ENCODE measurements around the gene OR2AK2. TPM values are rescaled to one million over a fixed set of nuclear protein-coding genes. Genes with fewer than 3 reads are reported as not detected.

OR2AK2 gene
- total RNA-seq, 2 donors from 2014 or later: not detected

GRCh38 chr1:248013229-248013710 lies 48.2 kb downstream of the OR2AK2 start, which contains the start of gene OR2L5:
Gene OR2L5 (plus strand): TSS chr1:248013660. CDS start chr1:248021948, 8,288 bp downstream.
- no peak for ATAC-seq
- intact Hi-C loops (cut with DNase I): no loop called here
- DNase-seq: no peak

GRCh38 chr1:248015803-248016202 lies 50.8 kb downstream of the OR2AK2 start:
- intact Hi-C loops (cut with DNase I): no loop called here
- DNase-seq (no peak), ATAC-seq (no peak)

Other genes starting within 250 kb of the OR2AK2 start
- not detected for gene OR6F1, start 248.6 kb upstream of the OR2AK2 start, total RNA-seq
- gene OR14K1, start 226.6 kb upstream of the OR2AK2 start, total RNA-seq: not detected
- gene OR14A2, start 217.1 kb upstream of the OR2AK2 start, total RNA-seq: not detected
- not detected for gene OR1C1, start 204.7 kb upstream of the OR2AK2 start, total RNA-seq
- not detected for gene OR14A16, start 141.1 kb upstream of the OR2AK2 start, total RNA-seq
- gene OR11L1, start 123.3 kb upstream of the OR2AK2 start, total RNA-seq: not detected
- under 1 TPM; 0.32 to 0.60 TPM for gene TRIM58, start 108.0 kb upstream of the OR2AK2 start, total RNA-seq
- gene OR2W3, start 69.6 kb upstream of the OR2AK2 start, total RNA-seq: under 1 TPM in 1 of 2 donors, not detected in 1; 0.26 TPM
- gene OR2T8, start 45.0 kb upstream of the OR2AK2 start, total RNA-seq: not detected
- not detected for gene OR2AJ1, start 40.3 kb upstream of the OR2AK2 start, total RNA-seq
- gene OR2L8, start 16.4 kb upstream of the OR2AK2 start, total RNA-seq: not detected
- not detected for gene OR2L5, start 48.4 kb downstream of the OR2AK2 start, total RNA-seq
- under 1 TPM in 1 of 2 donors, not detected in 1; 0.05 TPM for gene OR2L2, start 64.8 kb downstream of the OR2AK2 start, total RNA-seq
- not detected for gene OR2L3, start 81.6 kb downstream of the OR2AK2 start, total RNA-seq
- gene OR2L13, start 130.0 kb downstream of the OR2AK2 start, total RNA-seq: not detected
- not detected for gene OR2M5, start 179.9 kb downstream of the OR2AK2 start, total RNA-seq
- gene OR2M2, start 209.6 kb downstream of the OR2AK2 start, total RNA-seq: not detected
- not detected for gene OR2M3, start 232.0 kb downstream of the OR2AK2 start, total RNA-seq